Measurements from ENCODE around the gene LRRC3. TPM values are rescaled to one million over a fixed set of nuclear protein-coding genes. Genes with fewer than 3 reads are reported as not detected.
A peak's percentile ranks its signal among the peaks of the same experiment; 100 is the strongest.

Gene LRRC3
- total RNA-seq, 1 donor from 2014 or later = 2.2 TPM

DNA sequence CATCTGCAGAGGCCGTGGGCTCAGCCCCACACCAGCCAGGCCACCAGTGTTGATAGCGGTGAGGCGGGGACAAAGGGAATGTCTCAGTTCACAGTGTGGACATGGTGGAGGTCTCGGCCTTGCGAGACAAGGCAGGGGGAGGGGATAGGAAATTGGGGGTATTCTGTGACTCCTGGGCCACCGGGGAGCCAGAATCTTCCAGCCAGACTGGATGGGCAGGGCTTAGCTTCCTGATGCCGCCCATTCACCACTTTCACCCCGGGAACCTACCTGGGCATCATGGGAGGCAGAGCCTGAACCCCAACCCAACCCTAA is 5.1 kb downstream of the LRRC3 start:
- Mint-ChIP-seq H3K4me3 (ENCODE audit: low read depth) (no peak overlapping the region), H3K9me3 (no peaks in the 10 kb centered on the region), H3K27ac (no peak overlapping the region), H3K27me3 (ENCODE audit: low read depth) (no peaks in the 10 kb centered on the region), H3K36me3 (ENCODE audit: low read depth) (no peaks in the 10 kb centered on the region), H3K4me1 (ENCODE audit: low read depth) (no peaks in the 10 kb centered on the region)
- intact Hi-C loops (cut with micrococcal nuclease) = no loop called here
- no peak for DNase-seq (ENCODE audit: low spot score)

DNA sequence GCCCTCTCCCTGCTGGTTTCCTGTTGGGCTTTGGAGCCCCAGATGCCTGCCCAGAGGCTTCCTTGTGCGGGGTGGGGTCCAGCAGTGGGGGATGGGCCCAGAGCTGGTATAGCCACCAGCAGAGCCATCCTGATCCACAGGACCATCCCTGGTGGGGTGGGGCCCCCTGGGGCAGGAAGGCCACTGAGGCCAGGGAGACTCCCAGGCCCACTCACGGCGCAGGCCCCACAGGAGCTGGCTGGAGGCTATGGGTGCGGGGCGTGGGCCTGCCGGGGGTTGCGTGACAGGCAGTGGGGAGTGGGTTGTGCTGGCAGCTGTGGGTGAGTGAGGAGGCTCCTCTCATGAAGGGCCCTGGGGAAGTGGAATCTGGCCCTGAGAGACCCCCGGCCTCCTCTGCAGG is 5.7 kb downstream of the LRRC3 start:
- intact Hi-C loops (cut with micrococcal nuclease) = no loop called here
- Mint-ChIP-seq H3K27me3 (ENCODE audit: low read depth) (no peaks in the 10 kb centered on the region), H3K36me3 (ENCODE audit: low read depth) (no peaks in the 10 kb centered on the region), H3K4me3 (ENCODE audit: low read depth) (no peak overlapping the region), H3K9me3 (no peaks in the 10 kb centered on the region), H3K4me1 (ENCODE audit: low read depth) (no peaks in the 10 kb centered on the region), H3K27ac (no peak overlapping the region)
- DNase-seq (ENCODE audit: low spot score) = no peak

DNA sequence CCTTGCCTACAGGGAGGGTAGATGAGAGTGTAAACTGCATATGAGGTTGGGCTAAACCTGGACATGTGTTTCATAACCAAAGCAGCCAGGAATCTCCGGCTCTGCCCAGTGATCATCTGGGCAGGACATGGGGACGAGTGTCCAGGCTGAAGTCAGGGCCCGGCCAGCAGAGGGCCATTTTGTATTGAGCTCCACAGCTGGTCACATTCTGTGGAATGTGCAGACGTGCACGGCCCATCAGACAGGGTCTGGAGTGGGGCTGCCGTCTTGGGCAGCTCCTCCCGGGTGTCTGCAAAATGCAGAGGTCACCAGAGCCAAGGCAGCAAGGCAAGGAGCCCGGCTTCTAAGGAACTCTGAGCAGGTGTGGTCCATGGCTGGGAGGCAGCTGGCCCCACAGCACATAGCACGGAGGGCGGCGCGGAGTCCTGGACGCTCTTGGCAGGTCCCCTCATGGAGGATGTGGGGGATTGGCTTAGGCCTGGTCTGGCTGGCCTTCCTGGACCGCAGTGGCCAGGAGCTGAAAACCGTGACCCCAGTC is 6.2 kb downstream of the LRRC3 start:
- no peaks in the 10 kb centered on the region for H3K27me3 Mint-ChIP-seq (ENCODE audit: low read depth)
- H3K4me3 Mint-ChIP-seq (ENCODE audit: low read depth) = no peak overlapping the region
- no peaks in the 10 kb centered on the region for H3K4me1 Mint-ChIP-seq (ENCODE audit: low read depth)
- no peak for DNase-seq (ENCODE audit: low spot score)
- H3K9me3 Mint-ChIP-seq = no peaks in the 10 kb centered on the region
- intact Hi-C loops (cut with micrococcal nuclease) = no loop called here
- H3K36me3 Mint-ChIP-seq (ENCODE audit: low read depth) = no peaks in the 10 kb centered on the region
- no peak overlapping the region for H3K27ac Mint-ChIP-seq

DNA sequence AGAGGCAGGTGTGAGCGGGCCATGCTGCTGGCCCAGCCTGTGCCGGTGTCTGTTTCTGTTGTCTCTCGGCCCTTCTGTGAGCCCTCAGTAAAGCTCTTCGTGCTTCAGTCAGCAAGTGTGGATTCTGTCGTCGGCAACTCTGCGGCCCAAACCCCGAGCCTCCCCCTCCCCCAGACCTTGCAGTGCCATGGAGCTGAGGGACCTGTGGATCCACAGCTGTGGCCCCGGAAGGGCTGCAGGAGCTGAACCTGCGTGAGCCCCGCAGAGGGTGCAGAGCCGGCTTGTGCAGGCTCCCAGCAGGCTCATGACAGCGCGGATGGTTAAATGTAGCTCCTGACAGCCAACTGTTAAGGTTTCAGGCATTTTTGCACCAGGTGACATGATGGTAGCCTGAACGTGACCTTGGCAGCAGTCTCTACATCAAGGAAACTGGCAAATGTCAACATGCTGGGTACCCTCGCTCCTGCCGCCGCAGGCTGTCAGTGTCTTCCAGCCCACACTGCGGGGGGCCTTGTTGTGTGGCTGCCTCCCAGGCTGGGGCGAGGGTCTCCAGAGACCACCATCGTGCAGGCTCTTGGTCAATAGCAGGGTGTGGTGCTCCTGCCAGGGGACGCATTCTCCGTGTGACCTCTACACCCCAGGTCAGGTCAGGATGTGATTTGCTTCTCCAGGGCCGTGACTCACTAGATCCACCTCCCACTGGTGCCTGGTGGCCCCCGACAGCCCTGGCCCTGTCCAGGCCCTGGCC is 7.0 kb downstream of the LRRC3 start:
- Mint-ChIP-seq H3K4me3 (ENCODE audit: low read depth) (no peak overlapping the region), H3K27ac (no peak overlapping the region), H3K36me3 (ENCODE audit: low read depth) (no peaks in the 10 kb centered on the region), H3K9me3 (no peaks in the 10 kb centered on the region), H3K4me1 (ENCODE audit: low read depth) (no peaks in the 10 kb centered on the region), H3K27me3 (ENCODE audit: low read depth) (no peaks in the 10 kb centered on the region)
- DNase-seq (ENCODE audit: low spot score) = no peak
- intact Hi-C loops (cut with micrococcal nuclease) = no loop called here

DNA sequence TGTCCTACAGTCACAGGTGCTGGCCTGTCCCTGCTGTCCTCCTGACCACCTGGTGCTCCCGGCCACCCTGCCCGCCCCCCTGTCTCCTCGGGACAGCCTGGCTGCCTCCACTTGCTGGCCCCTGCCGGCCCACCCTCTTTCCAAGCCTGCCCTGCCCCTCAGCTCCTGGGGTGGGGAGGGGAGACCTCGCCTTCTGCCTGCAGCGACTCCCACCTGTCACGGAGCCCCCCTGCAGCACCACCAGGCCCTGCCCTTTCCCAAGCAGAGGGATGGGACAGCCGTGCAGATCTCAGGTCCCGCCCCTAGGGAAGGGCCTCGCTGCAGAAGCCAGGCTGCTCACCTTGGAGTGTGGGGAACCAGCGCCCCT is 7.5 kb downstream of the LRRC3 start:
- intact Hi-C loops (cut with micrococcal nuclease) = no loop called here
- H3K36me3 Mint-ChIP-seq (ENCODE audit: low read depth) = no peaks in the 10 kb centered on the region
- no peaks in the 10 kb centered on the region for H3K27me3 Mint-ChIP-seq (ENCODE audit: low read depth)
- H3K9me3 Mint-ChIP-seq = no peaks in the 10 kb centered on the region
- no peak for DNase-seq (ENCODE audit: low spot score)
- H3K4me1 Mint-ChIP-seq (ENCODE audit: low read depth) = no peaks in the 10 kb centered on the region
- H3K4me3 Mint-ChIP-seq (ENCODE audit: low read depth) = no peak overlapping the region
- H3K27ac Mint-ChIP-seq = no peak overlapping the region

DNA sequence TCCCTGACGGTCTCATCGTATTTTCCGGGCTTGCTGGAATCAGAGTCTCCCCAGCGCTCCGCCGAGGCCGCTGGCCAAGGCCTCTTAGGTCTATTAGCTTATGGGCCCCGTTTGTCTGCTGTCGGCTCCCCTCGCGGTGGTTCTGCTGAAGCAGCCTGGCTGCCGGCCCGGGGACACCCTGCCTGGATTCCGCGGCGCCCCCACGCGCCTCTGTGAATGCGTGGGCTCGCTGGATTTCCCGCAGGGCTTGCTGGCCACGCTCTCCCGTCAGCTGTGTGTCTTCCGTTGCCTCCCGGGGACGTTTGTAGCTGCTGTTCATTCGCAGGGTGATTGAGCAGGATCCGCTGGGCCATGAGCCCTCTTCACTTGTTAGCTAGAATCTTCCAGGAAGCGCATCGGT is 8.4 kb downstream of the LRRC3 start:
- Mint-ChIP-seq H3K36me3 (ENCODE audit: low read depth) (no peaks in the 10 kb centered on the region), H3K27ac (no peak overlapping the region), H3K9me3 (no peaks in the 10 kb centered on the region), H3K4me3 (ENCODE audit: low read depth) (no peak overlapping the region), H3K4me1 (ENCODE audit: low read depth) (no peaks in the 10 kb centered on the region), H3K27me3 (ENCODE audit: low read depth) (no peaks in the 10 kb centered on the region)
- intact Hi-C loops (cut with micrococcal nuclease) = no loop called here
- no peak for DNase-seq (ENCODE audit: low spot score)

DNA sequence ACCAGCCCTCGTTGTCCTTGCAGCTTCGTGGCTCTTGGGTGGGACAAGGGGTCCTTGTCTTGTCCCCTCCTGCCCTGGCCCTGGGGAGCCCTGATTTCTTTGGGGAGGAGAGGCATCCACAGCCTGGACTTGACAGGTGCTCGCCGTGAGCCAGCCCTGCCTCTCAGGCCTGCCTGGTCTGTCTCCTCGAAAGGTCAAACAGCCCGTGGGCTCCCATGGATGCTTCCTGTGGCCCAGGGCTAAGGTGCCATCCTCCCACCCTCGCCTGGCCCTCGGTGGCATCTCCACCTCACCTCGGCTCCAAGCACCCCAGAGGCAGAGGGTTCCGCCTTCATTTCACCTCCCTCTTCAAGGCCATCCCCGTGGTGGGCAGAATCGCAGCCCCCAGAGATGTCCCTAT is 9.0 kb downstream of the LRRC3 start:
- no peak overlapping the region for H3K4me3 Mint-ChIP-seq (ENCODE audit: low read depth)
- no peaks in the 10 kb centered on the region for H3K27me3 Mint-ChIP-seq (ENCODE audit: low read depth)
- no peaks in the 10 kb centered on the region for H3K4me1 Mint-ChIP-seq (ENCODE audit: low read depth)
- no peaks in the 10 kb centered on the region for H3K9me3 Mint-ChIP-seq
- DNase-seq (ENCODE audit: low spot score) = no peak
- intact Hi-C loops (cut with micrococcal nuclease) = no loop called here
- H3K27ac Mint-ChIP-seq = no peak overlapping the region
- no peaks in the 10 kb centered on the region for H3K36me3 Mint-ChIP-seq (ENCODE audit: low read depth)

DNA sequence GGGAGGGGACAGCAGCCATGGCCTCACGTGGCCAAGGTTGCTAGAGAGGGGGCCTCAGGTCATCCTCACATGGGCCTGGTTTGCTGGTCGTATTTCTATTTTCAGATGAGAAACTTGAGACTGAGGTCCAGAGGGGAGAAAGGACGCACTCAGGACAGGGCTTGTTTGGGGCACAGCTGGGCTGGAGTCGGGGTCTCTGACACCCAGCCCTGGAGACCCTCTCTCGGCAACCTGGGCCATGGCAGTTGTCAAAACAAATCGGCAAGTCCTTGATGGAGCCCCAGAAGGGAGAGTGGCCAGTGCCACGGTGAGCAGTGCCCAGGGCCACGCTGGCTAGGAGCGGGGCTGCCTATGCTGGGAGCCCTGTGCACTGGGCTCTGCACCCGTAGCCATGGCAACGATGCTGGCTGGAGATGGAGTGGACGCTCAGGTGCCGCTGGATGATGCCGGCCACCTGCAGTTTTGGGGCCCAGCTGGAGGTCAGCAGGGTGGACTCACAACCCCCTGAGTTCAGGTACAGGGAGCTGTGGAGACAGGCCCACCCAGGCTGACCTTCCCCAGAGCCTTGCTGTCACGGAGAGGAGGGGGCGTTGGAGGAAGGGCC is 11.1 kb downstream of the LRRC3 start:
- H3K27ac Mint-ChIP-seq = no peak overlapping the region
- no peaks in the 10 kb centered on the region for H3K36me3 Mint-ChIP-seq (ENCODE audit: low read depth)
- intact Hi-C loops (cut with micrococcal nuclease) = no loop called here
- H3K4me3 Mint-ChIP-seq (ENCODE audit: low read depth) = no peak overlapping the region
- no peaks in the 10 kb centered on the region for H3K4me1 Mint-ChIP-seq (ENCODE audit: low read depth)
- no peak for DNase-seq (ENCODE audit: low spot score)
- H3K27me3 Mint-ChIP-seq (ENCODE audit: low read depth) = no peaks in the 10 kb centered on the region
- no peaks in the 10 kb centered on the region for H3K9me3 Mint-ChIP-seq

DNA sequence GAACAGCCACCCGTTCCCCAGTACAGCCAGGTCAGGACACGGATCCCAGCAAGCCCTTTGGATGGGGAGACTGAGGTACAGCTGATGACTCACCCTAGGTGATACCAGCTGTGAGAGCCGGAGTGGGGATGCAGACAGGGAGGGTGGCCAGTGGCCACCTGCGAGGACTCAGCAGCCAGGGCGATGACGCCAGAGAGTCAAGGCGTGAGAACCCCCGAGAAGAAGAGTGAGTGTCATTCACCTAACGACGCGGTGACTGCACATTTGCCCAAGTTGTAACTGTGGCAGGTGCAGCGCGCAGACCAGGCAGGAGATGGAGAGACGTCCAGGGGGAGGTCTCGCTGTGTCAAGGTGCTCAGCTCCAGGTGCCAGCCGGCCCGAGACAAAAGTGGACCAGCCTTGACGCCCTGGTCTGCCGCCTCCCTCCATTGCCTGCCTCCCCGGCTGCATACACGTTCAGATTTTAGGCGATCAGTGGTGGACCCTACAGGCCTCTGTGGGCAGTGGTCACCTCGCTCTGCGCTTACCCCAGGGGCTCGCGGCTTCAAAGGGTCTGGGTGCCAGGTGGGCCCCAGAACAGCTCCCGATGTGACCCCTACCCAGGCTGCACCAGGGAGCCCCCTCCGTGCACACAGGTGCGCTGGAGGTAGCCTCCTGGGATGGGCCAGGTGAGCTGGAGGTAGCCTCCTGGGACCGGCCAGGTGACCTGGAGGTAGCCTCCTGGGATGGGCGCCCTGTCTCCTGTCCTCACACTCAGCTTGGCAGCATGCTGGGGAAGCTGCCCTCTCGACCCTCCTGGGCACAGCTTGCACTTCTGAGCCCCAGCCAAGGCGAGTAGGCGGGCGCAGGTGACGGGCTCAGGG is 11.9 kb downstream of the LRRC3 start:
- no peaks in the 10 kb centered on the region for H3K4me1 Mint-ChIP-seq (ENCODE audit: low read depth)
- H3K9me3 Mint-ChIP-seq = no peaks in the 10 kb centered on the region
- peaks cover 2% of the 10 kb centered on the region for H3K27me3 Mint-ChIP-seq (ENCODE audit: low read depth)
- intact Hi-C loops (cut with micrococcal nuclease) = no loop called here
- no peak overlapping the region for H3K4me3 Mint-ChIP-seq (ENCODE audit: low read depth)
- no peak overlapping the region for H3K27ac Mint-ChIP-seq
- no peaks in the 10 kb centered on the region for H3K36me3 Mint-ChIP-seq (ENCODE audit: low read depth)
- DNase-seq (ENCODE audit: low spot score) = peak; percentile 6

DNA sequence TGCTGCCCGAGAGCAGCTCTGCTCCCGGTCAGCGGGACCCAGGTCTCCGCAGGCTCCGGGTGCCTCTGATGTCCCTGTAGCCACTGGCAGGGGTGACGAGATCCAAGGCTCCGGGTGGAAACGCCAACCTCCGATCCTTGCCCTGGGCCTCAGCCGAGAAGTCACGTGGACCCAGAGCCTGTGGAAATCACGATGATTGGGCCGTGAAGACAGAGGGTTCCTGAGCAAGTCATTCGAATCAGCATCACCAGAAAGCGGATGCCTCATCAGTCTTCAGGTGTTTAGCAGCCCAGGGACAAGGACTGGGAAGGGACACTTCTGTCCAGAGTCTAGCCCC is 12.5 kb downstream of the LRRC3 start:
- Mint-ChIP-seq H3K27ac (no peak overlapping the region), H3K4me1 (ENCODE audit: low read depth) (no peaks in the 10 kb centered on the region), H3K4me3 (ENCODE audit: low read depth) (no peak overlapping the region), H3K36me3 (ENCODE audit: low read depth) (no peaks in the 10 kb centered on the region), H3K9me3 (no peaks in the 10 kb centered on the region), H3K27me3 (ENCODE audit: low read depth) (peaks cover 2% of the 10 kb centered on the region)
- intact Hi-C loops (cut with micrococcal nuclease) = no loop called here
- no peak for DNase-seq (ENCODE audit: low spot score)

DNA sequence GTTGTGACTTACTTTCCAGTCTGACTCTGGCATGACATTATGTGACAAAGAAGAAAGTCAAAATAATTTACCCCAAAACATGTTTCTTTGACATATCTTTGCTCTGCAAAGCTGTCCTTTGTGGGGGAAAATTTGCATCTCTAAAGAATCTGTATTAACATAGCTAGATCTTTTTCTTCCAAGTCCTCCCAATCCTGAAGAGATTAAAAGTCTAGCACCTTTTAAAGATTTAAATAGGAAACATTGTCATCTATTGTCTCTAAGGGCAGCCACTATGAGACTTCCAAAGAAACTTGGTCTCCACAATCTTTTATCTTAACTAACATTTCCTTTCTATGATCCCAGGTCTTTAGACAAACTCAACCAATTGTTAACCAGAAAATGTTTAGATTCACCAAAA is 16.0 kb downstream of the LRRC3 start:
- Mint-ChIP-seq H3K4me1 (ENCODE audit: low read depth) (no peaks in the 10 kb centered on the region), H3K4me3 (ENCODE audit: low read depth) (no peak overlapping the region), H3K9me3 (no peaks in the 10 kb centered on the region), H3K36me3 (ENCODE audit: low read depth) (no peaks in the 10 kb centered on the region), H3K27me3 (ENCODE audit: low read depth) (peaks cover 2% of the 10 kb centered on the region), H3K27ac (no peak overlapping the region)
- intact Hi-C loops (cut with micrococcal nuclease) = no loop called here
- DNase-seq (ENCODE audit: low spot score) = no peak

DNA sequence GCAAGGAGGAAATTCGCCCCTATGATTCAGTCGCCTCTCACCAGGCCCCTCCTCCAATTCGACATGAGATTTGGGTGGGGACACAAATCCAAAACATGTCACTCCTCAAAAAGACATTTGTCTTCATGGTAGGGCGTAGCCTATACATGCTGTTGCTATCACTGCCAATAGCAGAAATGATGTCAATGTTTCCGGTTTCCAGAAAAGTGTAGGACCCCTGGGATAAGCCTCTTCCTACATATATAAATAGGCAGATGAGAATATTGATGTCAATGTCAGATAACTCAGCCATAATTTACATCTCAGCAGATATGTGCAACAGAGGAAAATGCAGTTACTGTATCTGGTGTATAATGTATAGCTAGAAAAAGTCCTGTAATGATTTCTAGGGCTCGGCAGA is 16.7 kb downstream of the LRRC3 start:
- Mint-ChIP-seq H3K4me1 (ENCODE audit: low read depth) (no peaks in the 10 kb centered on the region), H3K27me3 (ENCODE audit: low read depth) (peaks cover 2% of the 10 kb centered on the region), H3K4me3 (ENCODE audit: low read depth) (no peak overlapping the region), H3K27ac (no peak overlapping the region), H3K36me3 (ENCODE audit: low read depth) (no peaks in the 10 kb centered on the region), H3K9me3 (no peaks in the 10 kb centered on the region)
- intact Hi-C loops (cut with micrococcal nuclease) = no loop called here
- DNase-seq (ENCODE audit: low spot score) = no peak

DNA sequence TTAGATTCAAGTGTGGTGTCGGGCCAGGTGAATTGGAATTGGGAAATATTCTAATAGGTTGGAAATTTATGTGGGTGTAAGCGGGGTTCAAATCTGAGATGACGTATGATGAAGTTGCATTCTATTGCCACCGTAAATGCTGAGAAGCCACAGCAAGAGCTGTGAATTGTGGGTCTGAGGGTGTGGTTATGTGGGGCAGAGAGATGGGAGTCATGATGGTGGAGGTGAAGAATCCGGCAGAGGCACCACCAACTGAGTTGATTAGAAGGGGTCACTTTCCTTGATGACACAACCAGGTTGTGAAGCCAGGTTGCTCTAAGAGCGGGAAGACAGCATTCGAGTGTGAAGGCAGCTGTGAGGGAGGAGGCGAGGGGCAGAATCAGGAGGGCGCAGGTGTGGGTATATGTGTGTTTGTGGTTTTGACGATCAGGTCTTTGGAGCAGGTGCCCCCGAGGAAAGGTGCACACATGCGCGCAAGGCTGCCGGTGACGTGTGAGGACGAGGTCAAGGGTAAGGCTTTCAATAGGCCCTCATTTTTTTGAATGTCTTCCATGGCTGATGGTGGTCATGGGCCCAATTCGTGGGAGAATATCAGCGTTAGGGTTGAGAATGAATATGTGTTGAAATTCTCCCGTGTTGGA is 18.7 kb downstream of the LRRC3 start:
- H3K4me1 Mint-ChIP-seq (ENCODE audit: low read depth) = peaks cover 3% of the 10 kb centered on the region
- peaks cover 2% of the 10 kb centered on the region for H3K27me3 Mint-ChIP-seq (ENCODE audit: low read depth)
- no peaks in the 10 kb centered on the region for H3K9me3 Mint-ChIP-seq
- H3K36me3 Mint-ChIP-seq (ENCODE audit: low read depth) = no peaks in the 10 kb centered on the region
- H3K27ac Mint-ChIP-seq = no peak overlapping the region
- H3K4me3 Mint-ChIP-seq (ENCODE audit: low read depth) = no peak overlapping the region
- intact Hi-C loops (cut with micrococcal nuclease) = no loop called here
- DNase-seq (ENCODE audit: low spot score) = no peak

Measured in activated T-helper 2 cell treated with anti-CD3 and anti-CD28 coated beads, Interferon-gamma antibody, Interleukin-2, Interleukin-4, amounts not matched to agents 10 μg/mL and 5 μg/mL and 100 μg/mL, durations not matched to agents 14 hours and 24 hours and 36 hours (primary cell).